ENCODE results near the gene OVAAL.

Gene OVAAL

DNA sequence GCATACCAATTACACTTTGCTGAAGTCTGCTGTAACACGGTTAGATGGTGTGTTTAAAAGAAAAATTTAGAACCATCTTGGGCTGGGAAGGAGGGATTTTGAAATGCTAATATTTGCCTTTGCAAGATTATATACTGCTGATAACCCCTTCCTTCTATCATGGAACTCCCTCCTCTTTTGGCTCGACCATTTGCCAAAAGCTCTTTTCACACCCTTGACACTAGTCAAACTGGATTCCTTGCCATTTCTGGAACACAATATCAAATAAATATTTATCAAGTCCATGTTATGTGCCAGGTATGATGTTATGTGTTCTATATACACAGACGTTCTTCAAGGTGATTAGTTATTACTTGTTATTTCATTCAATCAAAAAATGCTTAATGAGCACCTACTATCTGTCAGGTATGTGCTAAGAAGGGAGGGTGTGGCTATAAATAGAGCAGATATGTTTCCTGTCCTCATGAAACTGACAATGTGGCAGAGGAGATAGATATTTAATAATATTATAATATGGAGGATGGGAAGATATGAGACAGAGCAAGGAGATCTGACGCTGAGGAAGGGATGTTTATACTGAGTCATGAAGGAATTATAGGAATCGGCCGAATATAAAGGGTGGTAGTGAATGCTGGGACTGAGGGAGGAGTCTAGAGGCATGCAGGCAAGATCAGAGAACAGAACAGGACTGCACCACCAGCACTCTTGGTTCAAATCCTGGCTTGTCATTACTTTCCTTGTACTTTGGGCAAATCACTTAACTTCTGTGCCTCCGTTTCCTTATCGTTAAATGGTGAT lies 56.9 kb downstream of the OVAAL start:
- POLR2A ChIA-PET (ENCODE audit: low non-redundant PET), result no interaction called here
- TF ChIP-seq, protein P1, sequence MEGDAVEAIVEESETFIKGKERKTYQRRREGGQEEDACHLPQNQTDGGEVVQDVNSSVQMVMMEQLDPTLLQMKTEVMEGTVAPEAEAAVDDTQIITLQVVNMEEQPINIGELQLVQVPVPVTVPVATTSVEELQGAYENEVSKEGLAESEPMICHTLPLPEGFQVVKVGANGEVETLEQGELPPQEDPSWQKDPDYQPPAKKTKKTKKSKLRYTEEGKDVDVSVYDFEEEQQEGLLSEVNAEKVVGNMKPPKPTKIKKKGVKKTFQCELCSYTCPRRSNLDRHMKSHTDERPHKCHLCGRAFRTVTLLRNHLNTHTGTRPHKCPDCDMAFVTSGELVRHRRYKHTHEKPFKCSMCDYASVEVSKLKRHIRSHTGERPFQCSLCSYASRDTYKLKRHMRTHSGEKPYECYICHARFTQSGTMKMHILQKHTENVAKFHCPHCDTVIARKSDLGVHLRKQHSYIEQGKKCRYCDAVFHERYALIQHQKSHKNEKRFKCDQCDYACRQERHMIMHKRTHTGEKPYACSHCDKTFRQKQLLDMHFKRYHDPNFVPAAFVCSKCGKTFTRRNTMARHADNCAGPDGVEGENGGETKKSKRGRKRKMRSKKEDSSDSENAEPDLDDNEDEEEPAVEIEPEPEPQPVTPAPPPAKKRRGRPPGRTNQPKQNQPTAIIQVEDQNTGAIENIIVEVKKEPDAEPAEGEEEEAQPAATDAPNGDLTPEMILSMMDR (conservative IDR thresholded peaks at IDR 0.05; ENCODE audit: low read depth), result no peak
- H3K27ac ChIP-seq, result no peak overlapping the region
- no peak for DNase-seq (ENCODE audit: low spot score)
- CTCF ChIA-PET, result no interaction called here

Data from RWPE1 (cell line).